HFF-Myc (cell line): Measurements from ENCODE around the gene UGT1A3.

Experiments used
- DNase-seq: peaks from one replicate; pipeline ENCODE4 v3.0.0-alpha.2; 2011; ENCODE audit warnings: low read depth; ENCODE audit errors: extremely low read depth
- H3K4me3 ChIP-seq: replicated peaks from 2 replicates; pipeline ENCODE4 v1.5.1; 2011; ENCODE audit warnings: low read depth, mild to moderate bottlenecking, control low read depth, low read length
- CTCF ChIP-seq: IDR thresholded peaks from 2 replicates; pipeline ENCODE4 v1.5.1; 2012; ENCODE audit warnings: mild to moderate bottlenecking, low read depth, low read length, control low read depth; ENCODE audit errors: missing control alignments

UGT1A3 gene

GRCh38 chr2:233819884-233820773 lies 91.3 kb downstream of the UGT1A3 start:
- no peak overlapping the region for H3K4me3 ChIP-seq
- no peak for DNase-seq
- TF ChIP-seq CTCF = no peak

GRCh38 chr2:233820774-233821105 lies 91.9 kb downstream of the UGT1A3 start:
- DNase-seq = no peak
- TF ChIP-seq CTCF = no peak
- no peak overlapping the region for H3K4me3 ChIP-seq

- H3K4me3 ChIP-seq = no peak overlapping the region
- TF ChIP-seq CTCF = no peak
- no peak for DNase-seq
Observed at GRCh38 chr2:233821196-233821595, 92.4 kb downstream of the UGT1A3 start.

- no peak for DNase-seq
- TF ChIP-seq CTCF = no peak
- no peak overlapping the region for H3K4me3 ChIP-seq
Observed at GRCh38 chr2:233821709-233822100, 92.9 kb downstream of the UGT1A3 start.

- H3K4me3 ChIP-seq = no peak overlapping the region
- TF ChIP-seq CTCF = no peak
- no peak for DNase-seq
Observed at GRCh38 chr2:233822101-233822771, 93.4 kb downstream of the UGT1A3 start.
